GM18951 (cell line): Measurements from ENCODE around the gene IL1RAPL1.
"Not testable (repeated sequence)": the region's sequence is repeated elsewhere in the genome, so short reads cannot be mapped to it uniquely, and the experiment has no call there.

Source experiments
- POLR2A ChIP-seq: IDR thresholded peaks from 4 replicates; pipeline ENCODE4 v1.6.1; 2011; ENCODE audit warnings: mild to moderate bottlenecking; ENCODE audit not compliant: insufficient read length, insufficient read depth; ENCODE audit errors: extremely low read depth
- in situ Hi-C: fragments of 300-500 bp; cut with MboI; formaldehyde crosslinking; loops from one replicate; pipeline ENCODE4 v1.12.0; 2022; ENCODE audit warnings: low sequenced_read_pairs, mixed read lengths, inconsistent platforms; ENCODE audit not compliant: unreplicated experiment

The IL1RAPL1 gene

GRCh38 chrX:29071525-29072320, 484.5 kb downstream of the IL1RAPL1 start:
- no peak for TF ChIP-seq POLR2A
- in situ Hi-C loops, result no loop called here

GRCh38 chrX:29082558-29082957, 495.3 kb downstream of the IL1RAPL1 start:
- no peak for TF ChIP-seq POLR2A
- in situ Hi-C loops, result no loop called here

- in situ Hi-C loops, result no loop called here
- TF ChIP-seq POLR2A, result no peak
These were observed 496.6 kb downstream of the IL1RAPL1 start for GRCh38 chrX:29083823-29084222.

- in situ Hi-C loops, result no loop called here
- TF ChIP-seq POLR2A, result no peak
These were observed 503.6 kb downstream of the IL1RAPL1 start for GRCh38 chrX:29090811-29091210.

- in situ Hi-C loops, result no loop called here
- TF ChIP-seq POLR2A, result no peak
These were observed 520.0 kb downstream of the IL1RAPL1 start for GRCh38 chrX:29107231-29107630.

GRCh38 chrX:29110041-29110440, 522.8 kb downstream of the IL1RAPL1 start:
- no peak for TF ChIP-seq POLR2A
- in situ Hi-C loops, result no loop called here

GRCh38 chrX:29113221-29113620, 526.0 kb downstream of the IL1RAPL1 start:
- in situ Hi-C loops, result no loop called here
- TF ChIP-seq POLR2A, result no peak

- in situ Hi-C loops, result not testable (repeated sequence)
These were observed 535.6 kb downstream of the IL1RAPL1 start for GRCh38 chrX:29122817-29123216.

GRCh38 chrX:29130905-29131304, 543.7 kb downstream of the IL1RAPL1 start:
- TF ChIP-seq POLR2A, result no peak
- in situ Hi-C loops, result no loop called here

GRCh38 chrX:29136904-29137303, 549.7 kb downstream of the IL1RAPL1 start:
- no peak for TF ChIP-seq POLR2A
- in situ Hi-C loops, result no loop called here

- TF ChIP-seq POLR2A, result no peak
- in situ Hi-C loops, result no loop called here
These were observed 550.8 kb downstream of the IL1RAPL1 start for GRCh38 chrX:29138003-29138402.

- no peak for TF ChIP-seq POLR2A
- in situ Hi-C loops, result no loop called here
These were observed 556.1 kb downstream of the IL1RAPL1 start for GRCh38 chrX:29143356-29143755.

GRCh38 chrX:29143756-29144155, 556.5 kb downstream of the IL1RAPL1 start:
- no peak for TF ChIP-seq POLR2A
- in situ Hi-C loops, result no loop called here

GRCh38 chrX:29145316-29145715, 558.1 kb downstream of the IL1RAPL1 start:
- TF ChIP-seq POLR2A, result no peak
- in situ Hi-C loops, result no loop called here
